Prostate gland (tissue), 2 donors: Measurements from ENCODE around the gene CTBP2. TPM values are rescaled to one million over a fixed set of nuclear protein-coding genes. Genes with fewer than 3 reads are reported as not detected.

Source experiments
- DNase-seq: peaks from one replicate; pipeline ENCODE4 v3.0.0-alpha.2; 2019; ENCODE audit warnings: low spot score
- H3K27ac ChIP-seq, 2 donors: fragments of 200-600 bp; sonication (generic); 2 replicates each; pipeline ENCODE4 v1.5.1; 2017 to 2019
- H3K27me3 ChIP-seq: fragments of 200-600 bp; sonication (generic); replicated peaks from 2 replicates; pipeline ENCODE4 v1.5.1; 2019; ENCODE audit not compliant: insufficient read depth
- H3K36me3 ChIP-seq, 2 donors: fragments of 200-600 bp; sonication (generic); 1 replicate in 1 of 2; 2 replicates in 1 of 2; pipeline versions ENCODE4 v1.5.1 to v1.8.1; 2017 to 2019
- H3K4me1 ChIP-seq: fragments of 200-600 bp; sonication (generic); replicated peaks from 2 replicates; pipeline ENCODE4 v1.5.1; 2019
- H3K4me3 ChIP-seq, 2 donors: fragments of 200-600 bp; sonication (generic); 2 replicates each; pipeline ENCODE4 v1.5.1; 2017 to 2019
- H3K9me3 ChIP-seq: fragments of 200-600 bp; sonication (generic); 2 replicates; pipeline ENCODE4 v1.5.1; 2017
- POLR2A ChIP-seq: fragments of 450-650 bp; IDR thresholded peaks from one replicate; pipeline ENCODE4 v1.6.1; 2016; ENCODE audit warnings: antibody characterized with exemption, mild to moderate bottlenecking
- POLR2AphosphoS5 ChIP-seq: sonication (generic); formaldehyde crosslinking; IDR thresholded peaks from one replicate; pipeline ENCODE4 v1.6.1; 2017; ENCODE audit warnings: antibody characterized with exemption
- WGBS: methylation state at CpG from one replicate; pipeline ENCODE4 v1.1.5; 2018; 5-methylcytosine and 5-hydroxymethylcytosine counted together
- intact Hi-C: fragments of 100-400 bp; cut with DNase I; formaldehyde crosslinking; loops from one replicate; pipeline ENCODE4 v1.14.2; 2022
- total RNA-seq, 2 donors: library from RNA; depleted of rRNA; stranded (reverse); fragments of >200 nt; gene quantifications; one replicate each; pipeline ENCODE4 v1.1.0, GENCODE V29; 2016
- TF ChIP-seq, protein P1 (sequence below), 4 experiments: fragments of 200-600 bp in 2 of 4; fragments of 450-650 bp in 2 of 4; sonication (generic) in 2 of 4; IDR thresholded peaks; 1 replicate in 3 of 4; 2 replicates in 1 of 4; pipeline ENCODE4 v1.5.1; 2016 to 2019; ENCODE audit warnings: antibody characterized with exemption in 4 of 4, mild to moderate bottlenecking in 2 of 4, moderate library complexity in 2 of 4

The CTBP2 gene
- total RNA-seq, 2 donors from 2014 or later: 70.2 to 89.7 TPM

DNA sequence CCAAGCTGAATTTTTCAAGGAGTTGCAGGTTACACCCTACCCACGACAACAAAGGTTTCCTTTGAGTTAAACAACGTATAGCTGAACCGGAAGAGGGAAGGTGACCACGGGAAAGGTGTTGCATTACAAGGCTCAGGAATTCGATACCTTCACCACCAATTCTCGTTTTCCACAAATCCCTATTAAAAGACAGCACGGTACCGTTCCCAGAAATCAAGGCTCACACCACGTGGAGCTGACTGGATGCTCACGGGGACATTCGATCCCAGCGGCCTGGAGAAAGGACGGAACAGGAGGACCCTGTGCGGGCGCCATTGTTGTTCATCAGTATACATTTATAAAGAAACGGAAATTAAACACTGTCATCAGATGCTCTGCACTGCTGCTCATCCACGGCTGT, 56.4 kb downstream of the CTBP2 start:
- no peaks in the 10 kb centered on the region for H3K27me3 ChIP-seq
- no peaks in the 10 kb centered on the region for H3K9me3 ChIP-seq
- H3K27ac ChIP-seq: no peak overlapping the region
- no peak for DNase-seq
- TF ChIP-seq, protein P1, sequence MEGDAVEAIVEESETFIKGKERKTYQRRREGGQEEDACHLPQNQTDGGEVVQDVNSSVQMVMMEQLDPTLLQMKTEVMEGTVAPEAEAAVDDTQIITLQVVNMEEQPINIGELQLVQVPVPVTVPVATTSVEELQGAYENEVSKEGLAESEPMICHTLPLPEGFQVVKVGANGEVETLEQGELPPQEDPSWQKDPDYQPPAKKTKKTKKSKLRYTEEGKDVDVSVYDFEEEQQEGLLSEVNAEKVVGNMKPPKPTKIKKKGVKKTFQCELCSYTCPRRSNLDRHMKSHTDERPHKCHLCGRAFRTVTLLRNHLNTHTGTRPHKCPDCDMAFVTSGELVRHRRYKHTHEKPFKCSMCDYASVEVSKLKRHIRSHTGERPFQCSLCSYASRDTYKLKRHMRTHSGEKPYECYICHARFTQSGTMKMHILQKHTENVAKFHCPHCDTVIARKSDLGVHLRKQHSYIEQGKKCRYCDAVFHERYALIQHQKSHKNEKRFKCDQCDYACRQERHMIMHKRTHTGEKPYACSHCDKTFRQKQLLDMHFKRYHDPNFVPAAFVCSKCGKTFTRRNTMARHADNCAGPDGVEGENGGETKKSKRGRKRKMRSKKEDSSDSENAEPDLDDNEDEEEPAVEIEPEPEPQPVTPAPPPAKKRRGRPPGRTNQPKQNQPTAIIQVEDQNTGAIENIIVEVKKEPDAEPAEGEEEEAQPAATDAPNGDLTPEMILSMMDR (IDR thresholded peaks at IDR 0.05): no peak
- 63% methylated on average over 17 of the region's 17 CpGs for WGBS
- intact Hi-C loops: no loop called here
- H3K36me3 ChIP-seq: no peaks in the 10 kb centered on the region
- H3K4me3 ChIP-seq: no peak overlapping the region
- H3K4me1 ChIP-seq: no peaks in the 10 kb centered on the region

DNA sequence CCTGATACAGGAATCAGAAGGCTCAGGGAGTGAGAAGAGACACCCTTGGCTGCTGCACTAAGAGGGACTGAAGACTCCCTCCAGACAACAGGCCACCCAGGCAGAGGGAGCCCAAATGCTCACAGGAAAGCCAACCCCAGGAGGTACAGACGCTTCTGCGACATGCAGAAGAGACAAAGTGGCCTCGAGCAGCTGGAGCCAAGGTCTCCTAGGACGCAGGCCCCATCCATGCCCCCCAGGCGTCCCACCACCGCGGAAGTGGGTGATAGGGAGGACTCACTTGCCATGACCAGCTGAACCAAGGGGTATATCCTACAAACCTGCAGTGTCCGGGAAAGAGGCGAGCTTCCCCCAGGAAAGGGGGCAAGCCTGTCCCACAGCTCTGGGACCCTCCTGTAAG, 56.9 kb downstream of the CTBP2 start:
- H3K4me1 ChIP-seq: no peaks in the 10 kb centered on the region
- H3K27me3 ChIP-seq: no peaks in the 10 kb centered on the region
- intact Hi-C loops: no loop called here
- WGBS: 87% methylated on average over 9 of the region's 9 CpGs
- H3K36me3 ChIP-seq: no peaks in the 10 kb centered on the region
- no peaks in the 10 kb centered on the region for H3K9me3 ChIP-seq
- H3K4me3 ChIP-seq: no peak overlapping the region
- DNase-seq: no peak
- H3K27ac ChIP-seq: no peak overlapping the region
- TF ChIP-seq POLR2AphosphoS5 (no peak), POLR2A (no peak)
- TF ChIP-seq, protein P1 (IDR thresholded peaks at IDR 0.05): no peak

DNA sequence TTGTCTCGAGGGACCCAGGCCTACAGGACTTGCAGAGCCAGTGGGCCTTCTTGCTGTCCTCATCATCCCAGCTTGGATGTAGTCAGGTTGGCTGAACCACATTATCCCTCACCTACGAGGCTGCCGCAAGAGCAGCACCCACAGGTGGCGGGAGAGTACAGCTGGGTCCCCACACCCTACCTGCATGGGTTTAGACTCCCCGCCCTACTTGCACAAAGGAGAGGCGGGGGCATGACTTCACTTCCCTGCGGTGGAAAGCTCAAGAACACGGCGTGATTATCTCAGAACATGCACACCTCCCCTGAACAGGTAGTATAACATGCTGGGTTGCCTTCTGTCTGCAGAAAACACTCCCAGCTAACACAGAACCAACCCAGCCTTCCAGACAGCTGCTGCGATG, 57.5 kb downstream of the CTBP2 start:
- Histone ChIP-seq H3K27ac (no peak overlapping the region), H3K4me3 (no peak overlapping the region), H3K4me1 (no peaks in the 10 kb centered on the region), H3K9me3 (no peaks in the 10 kb centered on the region), H3K36me3 (no peaks in the 10 kb centered on the region), H3K27me3 (no peaks in the 10 kb centered on the region)
- no peak for DNase-seq
- intact Hi-C loops: no loop called here
- WGBS: 63% methylated on average over 10 of the region's 10 CpGs
- TF ChIP-seq POLR2AphosphoS5 (no peak), POLR2A (no peak)
- TF ChIP-seq, protein P1 (IDR thresholded peaks at IDR 0.05): no peak

DNA sequence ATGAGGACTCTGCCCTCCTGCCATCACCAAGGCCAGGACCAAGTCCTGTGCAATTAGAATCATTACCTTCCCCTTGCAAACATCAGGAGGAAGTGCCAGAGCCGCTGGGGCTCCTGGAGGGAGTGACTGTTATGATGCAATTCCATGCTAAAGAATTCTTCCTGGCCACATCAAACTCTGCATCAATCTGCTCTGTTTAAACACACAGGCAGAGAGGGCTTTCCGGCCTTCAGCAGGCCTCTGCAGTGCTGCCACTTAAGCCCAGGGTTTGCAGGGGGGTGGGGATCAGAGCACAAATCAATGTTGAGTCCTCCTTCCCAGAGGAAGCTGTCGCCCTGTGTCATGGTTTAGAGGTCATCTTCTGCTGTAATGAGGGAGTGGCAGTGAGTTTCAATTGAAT, 58.1 kb downstream of the CTBP2 start:
- no peaks in the 10 kb centered on the region for H3K4me1 ChIP-seq
- no peak overlapping the region for H3K4me3 ChIP-seq
- H3K9me3 ChIP-seq: no peaks in the 10 kb centered on the region
- H3K27me3 ChIP-seq: no peaks in the 10 kb centered on the region
- WGBS: 45% methylated on average over 3 of the region's 3 CpGs
- H3K27ac ChIP-seq: no peak overlapping the region
- TF ChIP-seq, protein P1 (IDR thresholded peaks at IDR 0.05): no peak
- no peak for TF ChIP-seq POLR2AphosphoS5
- no peak for TF ChIP-seq POLR2A
- DNase-seq: no peak
- no peaks in the 10 kb centered on the region for H3K36me3 ChIP-seq
- intact Hi-C loops: no loop called here

DNA sequence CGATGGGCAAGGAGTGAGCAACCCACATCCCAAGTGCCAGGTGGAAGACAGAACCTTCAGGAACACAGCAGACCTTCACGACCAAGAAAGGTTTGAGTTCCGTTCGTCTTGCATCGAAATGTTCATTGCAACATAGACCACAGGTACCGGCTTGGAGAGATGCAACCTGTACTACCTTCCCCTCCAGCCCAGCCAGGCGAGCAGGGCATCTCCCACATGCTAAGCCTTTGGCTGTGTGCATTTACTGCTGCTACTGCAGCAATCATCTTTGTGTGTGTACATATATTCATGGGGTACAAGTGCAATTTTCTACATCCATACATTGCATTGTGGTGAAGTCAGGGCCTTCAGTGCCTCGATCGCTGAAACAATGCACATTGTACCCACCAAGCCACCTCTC, 58.8 kb downstream of the CTBP2 start:
- no peaks in the 10 kb centered on the region for H3K4me1 ChIP-seq
- H3K27ac ChIP-seq: no peak overlapping the region
- no peaks in the 10 kb centered on the region for H3K9me3 ChIP-seq
- no peak overlapping the region for H3K4me3 ChIP-seq
- 82% methylated on average over 9 of the region's 9 CpGs for WGBS
- H3K27me3 ChIP-seq: no peaks in the 10 kb centered on the region
- intact Hi-C loops: no loop called here
- DNase-seq: no peak
- H3K36me3 ChIP-seq: no peaks in the 10 kb centered on the region
- TF ChIP-seq POLR2A: no peak
- no peak for TF ChIP-seq POLR2AphosphoS5
- TF ChIP-seq, protein P1 (IDR thresholded peaks at IDR 0.05): no peak
